T-helper 2 cell (primary cell): ENCODE measurements around the gene CARM1.
"Not testable (repeated sequence)": the region's sequence is repeated elsewhere in the genome, so short reads cannot be mapped to it uniquely, and the experiment has no call there.

ENCODE experiments used
- DNase-seq, 5 experiments: peaks; one replicate each; pipeline versions ENCODE4 v3.0.0 to v3.0.0-alpha.2; 2012 to 2022
- total RNA-seq, 2 donors: gene quantifications; one replicate each; lab custom pipeline; 2026; lab: John Stamatoyannopoulos, UW

CARM1 gene
- total RNA-seq: 25.1 to 25.3 reads per million in 2 donors

GRCh38 chr19:10870955-10871603 is at the start of gene CARM1:
TSS of gene CARM1 (plus strand) at chr19:10871553. CDS start at chr19:10871703, 150 bp downstream.
- DNase-seq: peak; percentile 97 to 100 (median 99)

DNA sequence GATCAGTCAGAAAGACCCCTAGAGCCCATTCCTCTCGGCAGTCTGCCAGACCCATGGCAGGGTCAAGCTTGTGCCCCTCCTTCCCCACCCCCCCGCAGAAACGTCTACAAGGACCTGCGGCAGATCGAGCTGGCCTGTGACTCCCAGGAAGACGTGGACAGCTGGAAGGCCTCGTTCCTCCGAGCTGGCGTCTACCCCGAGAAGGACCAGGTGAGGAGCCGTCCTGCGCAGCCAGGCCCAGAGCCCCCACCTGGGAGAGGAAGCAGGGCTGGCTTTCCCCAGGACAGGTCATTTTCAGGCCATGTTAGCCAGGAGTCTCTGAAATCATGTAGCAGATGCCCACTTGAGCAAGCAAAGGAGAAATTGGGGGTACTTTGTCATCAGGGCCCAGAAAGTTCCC is 47.7 kb upstream of the CARM1 start:
- no peak for DNase-seq

GRCh38 chr19:10826231-10826630 is 45.1 kb upstream of the CARM1 start:
- DNase-seq: no peak

GRCh38 chr19:10826846-10827245 is 44.5 kb upstream of the CARM1 start:
- DNase-seq: no peak

GRCh38 chr19:10828981-10829821 is 42.2 kb upstream of the CARM1 start:
- no peak for DNase-seq

GRCh38 chr19:10829967-10830366 is 41.4 kb upstream of the CARM1 start:
- no peak for DNase-seq

GRCh38 chr19:10830370-10830769 is 41.0 kb upstream of the CARM1 start:
- DNase-seq: no peak

DNA sequence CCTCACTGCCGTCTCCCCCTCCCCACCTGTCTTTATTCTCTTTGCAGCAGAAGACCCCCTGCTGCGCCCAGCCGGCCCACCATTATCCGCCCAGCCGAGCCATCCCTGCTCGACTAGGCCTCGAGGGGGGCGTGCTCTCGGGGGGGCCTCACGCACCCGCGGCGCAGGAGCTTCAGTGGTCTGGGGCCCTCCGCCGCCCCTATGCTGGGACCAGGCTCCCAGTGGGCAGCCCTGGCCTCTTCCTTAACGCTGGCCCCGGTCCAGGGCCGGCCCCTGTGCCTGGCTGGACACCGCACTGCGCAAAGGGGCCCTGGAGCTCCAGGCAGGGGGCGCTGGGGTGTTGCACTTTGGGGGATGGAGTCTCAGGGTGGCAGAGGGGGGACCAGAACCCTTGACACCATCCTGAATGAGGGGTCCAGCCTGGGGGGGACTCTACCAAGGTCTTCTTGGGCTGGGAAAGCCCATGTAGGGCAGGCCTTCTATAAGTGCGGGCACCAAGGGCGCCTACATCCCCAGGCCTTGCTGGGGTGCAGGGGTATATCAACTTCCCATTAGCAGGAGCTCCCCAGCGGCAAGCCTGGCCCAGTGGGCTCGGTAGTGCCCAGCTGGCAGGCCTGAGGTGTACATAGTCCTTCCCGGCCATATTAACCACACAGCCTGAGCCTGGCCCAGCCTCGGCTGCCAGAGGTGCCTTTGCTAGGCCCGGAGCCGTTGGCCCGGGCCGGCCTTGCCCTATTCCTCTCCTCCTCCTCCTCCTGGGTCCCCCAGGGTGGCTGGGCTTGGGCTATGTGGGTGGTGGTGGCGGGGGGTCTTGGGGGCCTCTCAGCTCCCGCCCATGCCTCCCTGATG is 40.2 kb upstream of the CARM1 start:
- no peak for DNase-seq

- DNase-seq: no peak
Measured at GRCh38 chr19:10831987-10832938, 39.1 kb upstream of the CARM1 start.

DNA sequence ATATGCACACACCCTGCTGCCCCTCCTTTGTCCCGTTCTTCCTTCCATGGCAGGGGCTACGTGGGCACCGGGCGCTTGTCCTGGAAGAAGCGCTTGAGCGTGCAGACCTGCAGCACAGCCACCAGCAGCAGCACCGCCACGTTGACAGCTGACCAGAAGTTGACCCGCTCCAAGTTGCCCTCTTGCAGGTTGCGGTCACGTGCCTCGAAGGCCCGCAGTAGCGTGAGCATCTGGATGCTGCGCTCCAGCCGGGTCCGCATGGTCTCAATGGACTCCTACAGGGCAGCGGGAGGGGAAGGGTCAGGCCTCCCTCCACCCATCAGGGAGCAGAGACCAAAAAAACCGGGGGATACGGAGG is 38.4 kb upstream of the CARM1 start:
- no peak for DNase-seq

DNA sequence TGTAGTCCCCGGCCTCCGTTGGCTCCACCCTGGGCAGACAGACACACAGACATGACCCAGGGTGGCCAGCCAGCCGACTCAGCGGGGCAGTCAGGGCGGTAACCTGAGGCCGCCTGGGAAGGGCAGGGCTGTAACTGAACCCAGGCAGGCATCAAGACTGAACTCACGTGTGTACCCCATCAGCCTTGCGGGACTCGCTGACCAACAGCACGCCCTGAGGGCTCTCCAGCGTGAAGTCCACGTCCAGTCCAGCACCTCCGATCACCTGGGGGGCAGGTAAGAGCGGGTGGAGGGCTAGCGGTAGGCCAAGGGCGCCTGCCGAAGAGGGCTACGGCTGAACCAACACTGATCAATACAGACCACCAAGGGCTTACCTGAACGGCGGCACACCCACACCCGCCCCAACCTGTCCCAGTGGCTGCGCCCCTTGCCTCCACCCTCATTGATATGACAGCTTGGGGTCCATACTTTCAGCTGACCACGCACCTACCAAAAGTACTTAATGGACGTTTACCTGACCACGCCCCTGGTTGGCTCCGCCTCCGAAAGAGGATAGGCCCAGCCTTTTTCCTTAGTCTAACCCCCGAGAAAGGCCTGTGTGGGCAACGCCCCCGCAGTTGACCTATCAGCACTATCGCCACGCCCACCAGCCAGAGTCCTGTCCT is 36.1 kb upstream of the CARM1 start:
- no peak for DNase-seq

GRCh38 chr19:10835754-10836478 is 35.4 kb upstream of the CARM1 start, which contains the start of gene TMED1:
TSS of gene TMED1 (minus strand) at chr19:10836212. CDS start at chr19:10836191, 21 bp downstream.
- DNase-seq: peak; percentile 87 to 98 (median 92)

GRCh38 chr19:10836479-10837330 is 34.6 kb upstream of the CARM1 start:
- DNase-seq: peak in 4 of 5 experiments; percentile 55 to 95 (median 68)

DNA sequence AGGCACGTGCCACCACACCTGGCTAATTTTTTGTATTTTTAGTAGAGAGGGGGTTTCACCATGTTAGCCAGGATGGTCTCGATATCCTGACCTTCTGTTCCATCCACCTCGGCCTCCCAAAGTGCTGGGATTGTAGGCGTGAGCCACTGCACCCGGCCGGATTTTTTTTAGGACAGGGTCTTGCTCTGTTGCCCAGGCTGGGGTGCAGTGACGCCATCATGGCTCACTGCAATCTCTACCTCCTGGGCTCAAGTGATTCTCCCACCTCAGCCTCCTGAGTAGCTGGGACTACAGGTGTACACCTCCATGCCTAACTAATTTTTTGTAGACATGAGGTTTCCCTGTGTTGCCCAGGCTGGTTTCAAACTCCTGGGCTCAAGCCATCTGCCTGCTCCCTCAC is 33.7 kb upstream of the CARM1 start:
- not testable (repeated sequence) for DNase-seq

DNA sequence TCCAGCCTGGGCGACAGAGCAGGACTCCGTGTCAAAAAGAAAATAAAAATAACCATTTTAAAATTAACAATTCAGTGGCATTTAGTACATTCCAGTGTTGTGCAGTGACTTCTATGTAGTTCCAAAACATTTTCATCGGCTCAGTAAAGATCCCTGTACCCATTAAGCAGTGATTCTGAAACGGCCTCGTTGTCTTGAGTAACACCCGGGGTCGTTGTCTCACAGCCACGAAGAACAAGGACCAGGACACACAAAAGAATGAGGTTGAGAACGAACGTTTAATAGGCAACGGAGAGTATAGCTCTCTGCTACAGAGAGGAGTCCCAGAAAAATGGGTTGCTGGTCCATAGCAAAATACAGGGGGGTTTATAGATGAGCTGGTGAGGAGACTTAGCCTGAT is 33.0 kb upstream of the CARM1 start:
- DNase-seq: no peak

DNA sequence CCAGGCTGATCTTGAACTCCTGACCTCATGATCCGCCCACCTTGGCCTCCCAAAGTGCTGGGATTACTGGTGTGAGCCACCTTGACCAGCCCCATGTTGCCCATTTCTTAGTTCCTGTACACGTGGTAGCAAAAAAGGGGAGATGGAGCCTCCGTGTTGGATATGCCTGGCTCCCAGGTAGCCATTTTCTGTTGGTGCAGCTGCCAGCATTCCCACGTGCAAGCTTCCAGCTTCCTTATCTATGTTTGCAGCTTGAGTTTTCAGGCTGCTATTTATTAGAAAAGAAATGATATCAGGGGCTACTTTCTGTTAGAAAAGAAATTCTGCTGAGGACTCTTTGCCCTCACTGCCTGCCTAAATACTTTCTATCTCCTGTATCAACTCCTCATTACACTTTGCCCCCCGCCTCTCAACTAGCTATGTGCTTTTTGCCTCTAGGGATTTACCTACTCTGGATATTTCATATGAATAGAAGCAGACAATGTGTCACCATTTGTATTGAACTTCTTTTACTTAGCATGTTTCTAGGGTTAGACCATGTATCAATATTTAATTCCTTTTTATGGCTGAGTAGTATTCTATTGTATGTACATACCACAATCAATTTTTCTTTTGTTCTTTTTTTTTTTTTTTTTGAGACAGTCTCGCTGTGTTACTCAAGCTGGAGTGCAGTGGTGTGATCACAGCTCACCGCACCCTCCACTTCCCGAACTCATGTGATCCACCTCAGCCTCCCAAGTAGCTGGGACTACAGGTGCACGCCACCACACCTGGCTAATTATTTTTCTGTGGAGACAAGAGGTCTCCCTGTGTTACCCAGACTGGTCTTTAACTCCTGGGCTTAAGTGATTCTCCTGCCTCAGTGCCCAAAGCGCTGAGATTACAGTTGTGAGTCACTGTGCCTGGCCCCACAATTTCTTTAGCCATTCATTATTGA is 32.0 kb upstream of the CARM1 start:
- no peak for DNase-seq

DNA sequence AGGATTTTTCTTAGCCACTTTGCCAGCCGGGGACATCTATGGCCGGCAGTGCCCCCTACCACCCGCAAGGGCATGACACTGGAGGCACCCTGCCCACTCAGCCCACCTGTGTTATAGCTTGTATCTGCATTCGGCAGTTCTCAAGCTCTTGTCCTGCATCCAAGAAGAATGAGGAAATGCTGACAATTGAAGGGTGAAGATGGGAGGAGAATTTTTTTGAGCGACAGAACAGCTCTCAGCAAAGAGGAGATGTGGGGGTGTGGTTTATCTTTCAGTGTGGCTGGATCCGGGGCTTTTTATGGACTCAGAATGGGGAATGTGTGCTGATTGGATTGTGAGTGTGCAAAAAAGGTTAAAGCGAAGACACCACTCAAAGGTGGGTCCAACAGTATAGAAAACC is 28.6 kb upstream of the CARM1 start:
- DNase-seq: no peak

GRCh38 chr19:10846500-10847202 is 24.7 kb upstream of the CARM1 start:
- DNase-seq: no peak
